PC-3 (cell line): ENCODE data around the gene CMTM8. TPM values are rescaled to one million over a fixed set of nuclear protein-coding genes. Genes with fewer than 3 reads are reported as not detected.

ENCODE experiments used
- ATAC-seq: fragments of 200-7000 bp; cut with Tn5 transposase; 2 replicates; pipeline ENCODE4 v1.9.1; 2020; ENCODE audit warnings: mild to moderate bottlenecking, moderate library complexity
- BruUV-seq: library from RNA; stranded (reverse); fragments of 400-500 nt; replicated peaks from 2 replicates; lab custom pipeline; 2021; lab: Mats Ljungman, UMichigan
- CTCF ChIA-PET: fragments of 300-600 bp; sonication (Branson Sonifier 250); formaldehyde crosslinking; loops from one replicate; lab custom pipeline; 2022; ENCODE audit warnings: antibody characterized with exemption; lab: Charles Lee
- POLR2A ChIA-PET: fragments of 300-600 bp; sonication (Branson Sonifier 250); formaldehyde crosslinking; loops from one replicate; lab custom pipeline; 2022; ENCODE audit warnings: antibody characterized with exemption; ENCODE audit not compliant: unreplicated experiment; lab: Charles Lee
- DNase-seq: peaks from one replicate; pipeline ENCODE4 v3.0.0-alpha.2; 2015
- H2AFZ ChIP-seq: fragments of 300-600 bp; sonication (generic); 2 replicates; pipeline ENCODE4 v1.6.0; 2016; ENCODE audit warnings: antibody characterized with exemption, low read length
- H3F3A ChIP-seq: fragments of 300-600 bp; sonication (generic); one replicate; pipeline ENCODE4 v1.6.0; 2017; ENCODE audit warnings: antibody characterized with exemption, low read length, control low read depth, mild to moderate bottlenecking; ENCODE audit not compliant: unreplicated experiment
- H3K27ac ChIP-seq: fragments of 300-600 bp; sonication (generic); 2 replicates; pipeline ENCODE4 v1.5.1; 2016; ENCODE audit warnings: mild to moderate bottlenecking, low read length
- H3K27me3 ChIP-seq: fragments of 300-600 bp; sonication (generic); 2 replicates; pipeline ENCODE4 v1.6.1; 2016; ENCODE audit warnings: low read length, mixed read lengths
- H3K36me3 ChIP-seq: fragments of 300-600 bp; sonication (generic); 2 replicates; pipeline ENCODE4 v1.6.1; 2016; ENCODE audit warnings: low read depth, mixed run types, low read length, mixed read lengths
- H3K4me1 ChIP-seq: fragments of 300-600 bp; sonication (generic); 2 replicates; pipeline ENCODE4 v1.5.1; 2016; ENCODE audit warnings: low read length; ENCODE audit not compliant: insufficient read depth
- H3K4me2 ChIP-seq: fragments of 300-600 bp; sonication (generic); 2 replicates; pipeline ENCODE4 v1.6.0; 2016; ENCODE audit warnings: low read length
- H3K4me3 ChIP-seq: fragments of 300-600 bp; sonication (generic); 2 replicates; pipeline ENCODE4 v1.5.1; 2016; ENCODE audit warnings: mild to moderate bottlenecking, low read length, mixed read lengths
- H3K79me2 ChIP-seq: fragments of 300-600 bp; sonication (generic); 2 replicates; pipeline ENCODE4 v1.6.1; 2017; ENCODE audit warnings: low read length, mixed read lengths
- H3K9ac ChIP-seq: fragments of 300-600 bp; sonication (generic); 2 replicates; pipeline ENCODE4 v1.6.0; 2016; ENCODE audit warnings: mild to moderate bottlenecking, low read length
- H3K9me2 ChIP-seq: fragments of 300-600 bp; sonication (generic); replicated peaks from 2 replicates; pipeline ENCODE4 v1.6.1; 2016; ENCODE audit warnings: mixed run types, low read length, mixed read lengths
- H3K9me3 ChIP-seq: fragments of 300-600 bp; sonication (generic); 2 replicates; pipeline ENCODE4 v1.6.1; 2016; ENCODE audit warnings: low read length, mixed read lengths
- H4K20me1 ChIP-seq: fragments of 300-600 bp; sonication (generic); 2 replicates; pipeline ENCODE4 v1.6.1; 2016; ENCODE audit warnings: low read length, mixed read lengths
- CTCF ChIP-seq: fragments of 300-600 bp; sonication (generic); conservative IDR thresholded peaks from 2 replicates; pipeline ENCODE4 v1.5.1; 2017; ENCODE audit warnings: antibody characterized with exemption, low read depth, mild to moderate bottlenecking, low read length
- EZH2 ChIP-seq: fragments of 300-600 bp; sonication (generic); IDR thresholded peaks from one replicate; pipeline ENCODE4 v1.6.1; 2017; ENCODE audit warnings: antibody characterized with exemption, mild to moderate bottlenecking, low read length; ENCODE audit not compliant: unreplicated experiment
- EZH2phosphoT487 ChIP-seq: fragments of 300-600 bp; sonication (generic); IDR thresholded peaks from 2 replicates; pipeline ENCODE4 v1.6.1; 2018; ENCODE audit warnings: mild to moderate bottlenecking, antibody characterized with exemption, low read length, borderline replicate concordance
- intact Hi-C: fragments of 100-400 bp; cut with micrococcal nuclease; formaldehyde crosslinking; loops from 2 replicates; pipeline ENCODE4 v1.9.0; 2023
- total RNA-seq: library from RNA; depleted of rRNA; stranded (reverse); fragments of >200 nt; gene quantifications from 2 replicates; pipeline ENCODE4 v1.2.3, GENCODE V29; 2014

The CMTM8 gene
- total RNA-seq, 1 experiment from 2014 or later, result 5.2 TPM

GRCh38 chr3:32410367-32411246 lies 172.1 kb downstream of the CMTM8 start:
- no peaks in the 10 kb centered on the region for H3K9me2 ChIP-seq
- BruUV-seq, result no TSS peak
- H3K4me2 ChIP-seq, result no peak overlapping the region
- intact Hi-C loops, result no loop called here
- POLR2A ChIA-PET, result no interaction called here
- no peaks in the 10 kb centered on the region for H3K27me3 ChIP-seq
- no peak overlapping the region for H2AFZ ChIP-seq
- H4K20me1 ChIP-seq, result 0 out of 2 replicates have a peak, but pooled peaks cover 4% of the 10 kb centered on the region
- peaks cover 16% of the 10 kb centered on the region for H3K4me1 ChIP-seq
- CTCF ChIA-PET, result no interaction called here
- H3F3A ChIP-seq, result no peaks in the 10 kb centered on the region
- no peak overlapping the region for H3K9ac ChIP-seq
- DNase-seq, result no peak
- H3K4me3 ChIP-seq, result no peak overlapping the region
- peaks cover 98% of the 10 kb centered on the region for H3K79me2 ChIP-seq
- H3K9me3 ChIP-seq, result no peaks in the 10 kb centered on the region
- no peak for ATAC-seq
- peaks cover 3% of the 10 kb centered on the region; the same call in 1 of the 2 replicates for H3K36me3 ChIP-seq
- TF ChIP-seq EZH2phosphoT487 (no peak), CTCF (no peak), EZH2 (no peak)
- no peak overlapping the region for H3K27ac ChIP-seq

- CTCF ChIA-PET, result no interaction called here
- no peak overlapping the region for H3K27ac ChIP-seq
- peaks cover 16% of the 10 kb centered on the region for H3K4me1 ChIP-seq
- intact Hi-C loops, result no loop called here
- no peak overlapping the region for H3K9ac ChIP-seq
- BruUV-seq, result no TSS peak
- ATAC-seq (no peak), DNase-seq (no peak)
- H3K36me3 ChIP-seq, result peaks cover under 1% of the 10 kb centered on the region; the same call in 1 of the 2 replicates
- H3K27me3 ChIP-seq, result no peaks in the 10 kb centered on the region
- H4K20me1 ChIP-seq, result no peaks in the 10 kb centered on the region
- no peaks in the 10 kb centered on the region for H3F3A ChIP-seq
- no peak overlapping the region for H2AFZ ChIP-seq
- TF ChIP-seq EZH2phosphoT487 (no peak), CTCF (no peak), EZH2 (no peak)
- H3K4me3 ChIP-seq, result no peak overlapping the region
- H3K4me2 ChIP-seq, result no peak overlapping the region
- H3K9me2 ChIP-seq, result no peaks in the 10 kb centered on the region
- POLR2A ChIA-PET, result no interaction called here
- H3K9me3 ChIP-seq, result no peaks in the 10 kb centered on the region
- H3K79me2 ChIP-seq, result peaks cover 96% of the 10 kb centered on the region
These were observed 173.0 kb downstream of the CMTM8 start for GRCh38 chr3:32411442-32411841.

GRCh38 chr3:32412887-32413286 lies 174.4 kb downstream of the CMTM8 start:
- Histone ChIP-seq H3K79me2 (peaks cover 96% of the 10 kb centered on the region), H3K27me3 (no peaks in the 10 kb centered on the region), H3K9me3 (no peaks in the 10 kb centered on the region), H3K9me2 (no peaks in the 10 kb centered on the region), H3K27ac (no peak overlapping the region), H4K20me1 (no peaks in the 10 kb centered on the region), H3K9ac (no peak overlapping the region), H3F3A (no peaks in the 10 kb centered on the region), H3K4me3 (no peak overlapping the region), H3K4me2 (no peak overlapping the region), H3K4me1 (peaks cover 17% of the 10 kb centered on the region), H2AFZ (no peak overlapping the region), H3K36me3 (no peaks in the 10 kb centered on the region; the same call in 1 of the 2 replicates)
- intact Hi-C loops, result no loop called here
- ChIA-PET POLR2A (no interaction called here), CTCF (no interaction called here)
- BruUV-seq, result no TSS peak
- no peak for TF ChIP-seq CTCF
- TF ChIP-seq EZH2, result no peak
- no peak for TF ChIP-seq EZH2phosphoT487
- ATAC-seq (no peak), DNase-seq (no peak)
